ENCODE data around the gene POU6F2. TPM values are rescaled to one million over a fixed set of nuclear protein-coding genes. Genes with fewer than 3 reads are reported as not detected.

POU6F2 gene
- total RNA-seq, 1 donor from 2014 or later, result 1.1 TPM

GRCh38 chr7:39402034-39402433 lies 424.3 kb downstream of the POU6F2 start:
- Mint-ChIP-seq H3K4me1 (ENCODE audit: unreplicated experiment) (peaks cover 8% of the 10 kb centered on the region), H3K4me3 (ENCODE audit: unreplicated experiment) (no peak overlapping the region), H3K9me3 (ENCODE audit: unreplicated experiment) (no peaks in the 10 kb centered on the region), H3K27ac (ENCODE audit: unreplicated experiment) (no peak overlapping the region), H3K36me3 (ENCODE audit: low read depth, unreplicated experiment) (no peaks in the 10 kb centered on the region), H3K27me3 (ENCODE audit: unreplicated experiment) (peaks cover 1% of the 10 kb centered on the region)
- no peak for TF ChIP-seq CTCF (IDR thresholded peaks at IDR 0.05; ENCODE audit: unreplicated experiment)
- DNase-seq (ENCODE audit: low spot score), result no peak

- Mint-ChIP-seq H3K4me3 (ENCODE audit: unreplicated experiment) (no peak overlapping the region), H3K9me3 (ENCODE audit: unreplicated experiment) (no peaks in the 10 kb centered on the region), H3K36me3 (ENCODE audit: low read depth, unreplicated experiment) (no peaks in the 10 kb centered on the region), H3K4me1 (ENCODE audit: unreplicated experiment) (peaks cover 8% of the 10 kb centered on the region), H3K27ac (ENCODE audit: unreplicated experiment) (no peak overlapping the region), H3K27me3 (ENCODE audit: unreplicated experiment) (no peaks in the 10 kb centered on the region)
- TF ChIP-seq CTCF (IDR thresholded peaks at IDR 0.05; ENCODE audit: unreplicated experiment), result no peak
- DNase-seq (ENCODE audit: low spot score), result no peak
Measured at GRCh38 chr7:39404907-39405306, 427.2 kb downstream of the POU6F2 start.

GRCh38 chr7:39405581-39405980 lies 427.9 kb downstream of the POU6F2 start:
- no peaks in the 10 kb centered on the region for H3K36me3 Mint-ChIP-seq (ENCODE audit: low read depth, unreplicated experiment)
- H3K4me3 Mint-ChIP-seq (ENCODE audit: unreplicated experiment), result no peak overlapping the region
- peaks cover 8% of the 10 kb centered on the region for H3K4me1 Mint-ChIP-seq (ENCODE audit: unreplicated experiment)
- H3K27ac Mint-ChIP-seq (ENCODE audit: unreplicated experiment), result no peak overlapping the region
- no peak for TF ChIP-seq CTCF (IDR thresholded peaks at IDR 0.05; ENCODE audit: unreplicated experiment)
- H3K9me3 Mint-ChIP-seq (ENCODE audit: unreplicated experiment), result no peaks in the 10 kb centered on the region
- DNase-seq (ENCODE audit: low spot score), result no peak
- H3K27me3 Mint-ChIP-seq (ENCODE audit: unreplicated experiment), result no peaks in the 10 kb centered on the region

- H3K4me1 Mint-ChIP-seq (ENCODE audit: unreplicated experiment), result peaks cover 8% of the 10 kb centered on the region
- no peaks in the 10 kb centered on the region for H3K27me3 Mint-ChIP-seq (ENCODE audit: unreplicated experiment)
- no peak overlapping the region for H3K27ac Mint-ChIP-seq (ENCODE audit: unreplicated experiment)
- H3K9me3 Mint-ChIP-seq (ENCODE audit: unreplicated experiment), result no peaks in the 10 kb centered on the region
- no peak for DNase-seq (ENCODE audit: low spot score)
- no peak for TF ChIP-seq CTCF (IDR thresholded peaks at IDR 0.05; ENCODE audit: unreplicated experiment)
- no peak overlapping the region for H3K4me3 Mint-ChIP-seq (ENCODE audit: unreplicated experiment)
- H3K36me3 Mint-ChIP-seq (ENCODE audit: low read depth, unreplicated experiment), result no peaks in the 10 kb centered on the region
Measured at GRCh38 chr7:39406467-39406866, 428.8 kb downstream of the POU6F2 start.

- Mint-ChIP-seq H3K9me3 (ENCODE audit: unreplicated experiment) (no peaks in the 10 kb centered on the region), H3K4me1 (ENCODE audit: unreplicated experiment) (peaks cover 8% of the 10 kb centered on the region), H3K36me3 (ENCODE audit: low read depth, unreplicated experiment) (no peaks in the 10 kb centered on the region), H3K27ac (ENCODE audit: unreplicated experiment) (no peak overlapping the region), H3K27me3 (ENCODE audit: unreplicated experiment) (no peaks in the 10 kb centered on the region), H3K4me3 (ENCODE audit: unreplicated experiment) (no peak overlapping the region)
- DNase-seq (ENCODE audit: low spot score), result no peak
- TF ChIP-seq CTCF (IDR thresholded peaks at IDR 0.05; ENCODE audit: unreplicated experiment), result no peak
Measured at GRCh38 chr7:39407137-39407536, 429.4 kb downstream of the POU6F2 start.
